AG09309 (cell line): ENCODE data around the gene ZNF460.

Experiments used
- DNase-seq: peaks from one replicate; pipeline ENCODE4 v3.0.0-alpha.2; 2010; ENCODE audit warnings: low read depth
- H3K4me3 ChIP-seq: 2 replicates; pipeline ENCODE4 v1.5.1; 2011; ENCODE audit warnings: mild to moderate bottlenecking, low read depth, low read length, moderate library complexity; ENCODE audit not compliant: control insufficient read depth
- TF ChIP-seq, protein P1 (sequence below): IDR thresholded peaks from 2 replicates; pipeline ENCODE4 v1.5.1; 2011; ENCODE audit warnings: mild to moderate bottlenecking, low read depth, low read length, inconsistent platforms; ENCODE audit not compliant: insufficient read depth, control insufficient read depth; ENCODE audit errors: missing control alignments

Gene ZNF460

DNA sequence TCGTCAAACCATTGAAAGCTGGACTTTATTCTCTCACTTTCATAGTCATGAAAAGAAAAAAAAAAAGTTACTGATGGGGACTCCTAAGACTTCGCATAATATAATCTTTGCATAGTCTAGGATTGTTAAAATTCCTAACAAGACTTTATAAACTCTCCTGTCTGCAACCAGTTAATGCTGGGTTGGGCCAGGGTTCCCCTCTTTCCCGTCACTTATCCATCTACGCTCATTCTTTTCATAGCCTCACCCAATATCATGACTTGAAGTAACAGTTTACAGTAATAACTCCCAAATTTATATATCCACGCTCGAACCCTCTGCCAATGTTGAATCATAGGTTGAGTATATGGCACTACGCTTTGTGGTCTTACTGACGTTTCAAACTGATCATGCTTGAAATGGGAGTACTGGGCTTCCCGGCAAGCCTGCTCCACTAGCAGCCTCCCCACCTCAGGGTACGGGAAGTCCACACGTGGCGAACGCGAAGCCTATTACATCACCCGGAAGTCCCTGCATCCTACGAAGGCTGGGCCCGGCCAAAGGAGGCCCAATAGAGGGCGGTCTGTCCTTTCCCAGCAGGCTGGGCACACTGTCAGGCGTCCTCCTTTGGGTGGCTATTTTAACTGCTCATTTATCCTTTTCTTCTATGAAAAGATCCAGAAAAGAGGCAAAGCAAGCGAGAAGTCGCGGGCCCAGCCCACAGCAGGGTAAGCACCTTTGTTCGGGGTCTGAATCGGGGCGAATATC lies 694 bp upstream of the ZNF460 start:
- peak; percentile 94 for DNase-seq
- TF ChIP-seq, protein P1, sequence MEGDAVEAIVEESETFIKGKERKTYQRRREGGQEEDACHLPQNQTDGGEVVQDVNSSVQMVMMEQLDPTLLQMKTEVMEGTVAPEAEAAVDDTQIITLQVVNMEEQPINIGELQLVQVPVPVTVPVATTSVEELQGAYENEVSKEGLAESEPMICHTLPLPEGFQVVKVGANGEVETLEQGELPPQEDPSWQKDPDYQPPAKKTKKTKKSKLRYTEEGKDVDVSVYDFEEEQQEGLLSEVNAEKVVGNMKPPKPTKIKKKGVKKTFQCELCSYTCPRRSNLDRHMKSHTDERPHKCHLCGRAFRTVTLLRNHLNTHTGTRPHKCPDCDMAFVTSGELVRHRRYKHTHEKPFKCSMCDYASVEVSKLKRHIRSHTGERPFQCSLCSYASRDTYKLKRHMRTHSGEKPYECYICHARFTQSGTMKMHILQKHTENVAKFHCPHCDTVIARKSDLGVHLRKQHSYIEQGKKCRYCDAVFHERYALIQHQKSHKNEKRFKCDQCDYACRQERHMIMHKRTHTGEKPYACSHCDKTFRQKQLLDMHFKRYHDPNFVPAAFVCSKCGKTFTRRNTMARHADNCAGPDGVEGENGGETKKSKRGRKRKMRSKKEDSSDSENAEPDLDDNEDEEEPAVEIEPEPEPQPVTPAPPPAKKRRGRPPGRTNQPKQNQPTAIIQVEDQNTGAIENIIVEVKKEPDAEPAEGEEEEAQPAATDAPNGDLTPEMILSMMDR, result peak; percentile 33
- H3K4me3 ChIP-seq, result peak overlapping the region; percentile 84

GRCh38 chr19:57280962-57281400 lies 696 bp downstream of the ZNF460 start:
- DNase-seq, result no peak
- peak overlapping the region; percentile 84 for H3K4me3 ChIP-seq

GRCh38 chr19:57282011-57282643 lies 1.8 kb downstream of the ZNF460 start:
- H3K4me3 ChIP-seq, result no peak overlapping the region; the same call in 1 of the 2 replicates
- DNase-seq, result no peak
- TF ChIP-seq, protein P1, result no peak

More at GRCh38 chr19:57280962-57281400, 696 bp downstream of the ZNF460 start:
- TF ChIP-seq, protein P1, result no peak

DNA sequence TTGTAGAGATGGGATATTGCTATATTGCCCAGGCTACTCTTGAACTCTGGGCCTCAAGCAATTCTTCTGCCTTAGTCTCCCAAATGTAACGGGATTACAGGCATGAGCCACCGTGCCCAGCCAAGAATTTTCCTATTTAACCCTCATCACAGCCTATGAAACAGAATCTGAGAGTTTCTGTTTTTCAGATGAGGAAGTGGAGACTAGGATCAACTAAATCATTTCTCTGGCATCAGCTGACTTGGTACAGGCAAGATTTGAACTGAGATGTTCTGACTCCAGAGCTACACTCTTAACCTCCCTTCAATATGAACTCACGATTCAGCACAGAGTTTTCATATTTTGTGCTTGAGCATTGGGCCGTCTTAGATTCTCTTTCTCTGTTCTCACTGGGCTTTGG lies 8.1 kb downstream of the ZNF460 start:
- no peak overlapping the region for H3K4me3 ChIP-seq
- TF ChIP-seq, protein P1, result no peak
- DNase-seq, result no peak

- no peak overlapping the region for H3K4me3 ChIP-seq
- DNase-seq, result no peak
- TF ChIP-seq, protein P1, result no peak
These were observed 10.7 kb downstream of the ZNF460 start for GRCh38 chr19:57290970-57291369.

GRCh38 chr19:57292547-57292946 lies 12.3 kb downstream of the ZNF460 start:
- TF ChIP-seq, protein P1, result no peak
- DNase-seq, result no peak
- H3K4me3 ChIP-seq, result no peak overlapping the region
